ENCODE measurements around the gene ITGA11. TPM values are rescaled to one million over a fixed set of nuclear protein-coding genes. Genes with fewer than 3 reads are reported as not detected.

ITGA11 gene
- total and polyA plus RNA-seq, 2 experiments from 2014 or later, result 0.03 to 0.40 TPM

DNA sequence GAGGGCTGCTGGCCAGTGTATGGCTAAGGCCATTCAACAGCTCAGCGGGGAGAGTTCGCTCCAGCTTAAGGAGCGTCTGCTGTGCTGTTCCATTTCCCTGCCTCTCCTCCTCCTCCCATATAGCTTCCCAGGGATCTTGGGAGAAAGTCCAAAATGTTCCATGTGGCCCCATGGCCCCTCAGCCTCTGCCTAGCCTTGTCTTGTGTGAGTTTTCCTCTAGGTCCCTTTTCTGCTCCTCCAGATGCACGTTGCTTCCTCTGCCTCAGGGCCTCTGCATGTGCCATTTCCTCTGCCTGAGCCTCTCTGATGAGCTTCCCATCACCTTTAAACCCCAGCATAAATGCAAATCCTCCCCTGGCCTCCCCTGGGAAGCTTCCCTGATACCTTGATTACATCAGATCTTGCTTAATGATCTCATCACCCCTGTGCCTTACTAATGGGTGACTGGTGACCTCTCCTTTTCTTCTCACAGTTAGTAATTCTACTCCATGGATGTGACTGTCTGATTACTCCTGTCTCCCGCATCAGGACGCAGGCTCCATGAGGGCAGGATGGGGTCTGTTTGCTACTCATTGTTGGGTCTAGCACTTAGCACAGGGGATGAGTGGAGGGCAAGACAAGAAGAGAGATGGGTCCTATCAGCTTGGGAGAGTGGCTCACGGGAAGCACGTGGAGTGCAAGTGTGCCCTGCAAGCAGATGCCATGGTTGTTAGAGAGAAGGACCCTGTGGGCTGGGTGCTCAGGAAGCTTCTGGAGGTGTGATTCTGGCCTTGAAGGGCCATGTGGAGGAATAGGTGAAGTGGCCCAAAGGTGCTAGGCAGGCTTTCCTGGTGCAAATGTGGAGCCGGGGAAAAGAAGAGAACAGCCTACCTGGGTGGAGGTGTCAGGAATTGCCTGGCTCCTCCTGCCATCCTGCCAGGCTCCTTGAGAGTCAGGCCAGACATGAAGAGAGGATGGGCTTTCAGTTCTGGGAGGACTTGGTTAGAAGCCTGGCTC is 23.8 kb downstream of the ITGA11 start:
- Histone ChIP-seq H3K27me3 (ENCODE audit: insufficient read depth) (no peaks in the 10 kb centered on the region), H4K20me1 (replicated peaks; ENCODE audit: insufficient read depth) (no peaks in the 10 kb centered on the region), H2AFZ (no peak overlapping the region), H3K79me2 (replicated peaks; ENCODE audit: insufficient read depth) (no peaks in the 10 kb centered on the region), H3K9me2 (ENCODE audit: insufficient read depth) (no peaks in the 10 kb centered on the region), H3K4me3 (no peak overlapping the region), H3F3A (replicated peaks; ENCODE audit: low read depth) (no peaks in the 10 kb centered on the region), H3K4me2 (no peak overlapping the region), H3K27ac (ENCODE audit: low read depth) (no peak overlapping the region), H3K36me3 (ENCODE audit: insufficient read depth) (no peaks in the 10 kb centered on the region), H3K4me1 (ENCODE audit: insufficient read depth) (no peaks in the 10 kb centered on the region)
- no peaks in the 10 kb centered on the region for H3K9me3 Mint-ChIP-seq
- peaks cover 10% of the 10 kb centered on the region for H3K27me3 Mint-ChIP-seq (ENCODE audit: insufficient read depth, low read depth, poor library complexity)
- ATAC-seq (no peak), DNase-seq (ENCODE audit: low spot score) (no peak)
- no peak overlapping the region for H3K27ac Mint-ChIP-seq
- TF ChIP-seq CREB1 (CRISPR knock-in tag; IDR thresholded peaks at IDR 0.05; ENCODE audit: low read depth) (no peak), JUNB (IDR thresholded peaks at IDR 0.05; ENCODE audit: unreplicated experiment) (no peak), EZH2 (IDR thresholded peaks at IDR 0.05; ENCODE audit: low read depth, unreplicated experiment) (no peak), ZNF331 (CRISPR knock-in tag; IDR thresholded peaks at IDR 0.05; ENCODE audit: low read depth) (no peak), EZH2phosphoT487 (IDR thresholded peaks at IDR 0.05; ENCODE audit: unreplicated experiment) (no peak), NANOG (IDR thresholded peaks at IDR 0.05; ENCODE audit: borderline replicate concordance) (no peak), POLR2AphosphoS5 (IDR thresholded peaks at IDR 0.05; ENCODE audit: low read depth) (no peak), ZNF114 (CRISPR knock-in tag; IDR thresholded peaks at IDR 0.05) (no peak), STAT1 (IDR thresholded peaks at IDR 0.05; ENCODE audit: unreplicated experiment) (no peak)
- TF ChIP-seq, protein P1, sequence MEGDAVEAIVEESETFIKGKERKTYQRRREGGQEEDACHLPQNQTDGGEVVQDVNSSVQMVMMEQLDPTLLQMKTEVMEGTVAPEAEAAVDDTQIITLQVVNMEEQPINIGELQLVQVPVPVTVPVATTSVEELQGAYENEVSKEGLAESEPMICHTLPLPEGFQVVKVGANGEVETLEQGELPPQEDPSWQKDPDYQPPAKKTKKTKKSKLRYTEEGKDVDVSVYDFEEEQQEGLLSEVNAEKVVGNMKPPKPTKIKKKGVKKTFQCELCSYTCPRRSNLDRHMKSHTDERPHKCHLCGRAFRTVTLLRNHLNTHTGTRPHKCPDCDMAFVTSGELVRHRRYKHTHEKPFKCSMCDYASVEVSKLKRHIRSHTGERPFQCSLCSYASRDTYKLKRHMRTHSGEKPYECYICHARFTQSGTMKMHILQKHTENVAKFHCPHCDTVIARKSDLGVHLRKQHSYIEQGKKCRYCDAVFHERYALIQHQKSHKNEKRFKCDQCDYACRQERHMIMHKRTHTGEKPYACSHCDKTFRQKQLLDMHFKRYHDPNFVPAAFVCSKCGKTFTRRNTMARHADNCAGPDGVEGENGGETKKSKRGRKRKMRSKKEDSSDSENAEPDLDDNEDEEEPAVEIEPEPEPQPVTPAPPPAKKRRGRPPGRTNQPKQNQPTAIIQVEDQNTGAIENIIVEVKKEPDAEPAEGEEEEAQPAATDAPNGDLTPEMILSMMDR (conservative IDR thresholded peaks at IDR 0.05; ENCODE audit: low read depth in 2 of 2), result no peak
- TF ChIP-seq, protein P2, sequence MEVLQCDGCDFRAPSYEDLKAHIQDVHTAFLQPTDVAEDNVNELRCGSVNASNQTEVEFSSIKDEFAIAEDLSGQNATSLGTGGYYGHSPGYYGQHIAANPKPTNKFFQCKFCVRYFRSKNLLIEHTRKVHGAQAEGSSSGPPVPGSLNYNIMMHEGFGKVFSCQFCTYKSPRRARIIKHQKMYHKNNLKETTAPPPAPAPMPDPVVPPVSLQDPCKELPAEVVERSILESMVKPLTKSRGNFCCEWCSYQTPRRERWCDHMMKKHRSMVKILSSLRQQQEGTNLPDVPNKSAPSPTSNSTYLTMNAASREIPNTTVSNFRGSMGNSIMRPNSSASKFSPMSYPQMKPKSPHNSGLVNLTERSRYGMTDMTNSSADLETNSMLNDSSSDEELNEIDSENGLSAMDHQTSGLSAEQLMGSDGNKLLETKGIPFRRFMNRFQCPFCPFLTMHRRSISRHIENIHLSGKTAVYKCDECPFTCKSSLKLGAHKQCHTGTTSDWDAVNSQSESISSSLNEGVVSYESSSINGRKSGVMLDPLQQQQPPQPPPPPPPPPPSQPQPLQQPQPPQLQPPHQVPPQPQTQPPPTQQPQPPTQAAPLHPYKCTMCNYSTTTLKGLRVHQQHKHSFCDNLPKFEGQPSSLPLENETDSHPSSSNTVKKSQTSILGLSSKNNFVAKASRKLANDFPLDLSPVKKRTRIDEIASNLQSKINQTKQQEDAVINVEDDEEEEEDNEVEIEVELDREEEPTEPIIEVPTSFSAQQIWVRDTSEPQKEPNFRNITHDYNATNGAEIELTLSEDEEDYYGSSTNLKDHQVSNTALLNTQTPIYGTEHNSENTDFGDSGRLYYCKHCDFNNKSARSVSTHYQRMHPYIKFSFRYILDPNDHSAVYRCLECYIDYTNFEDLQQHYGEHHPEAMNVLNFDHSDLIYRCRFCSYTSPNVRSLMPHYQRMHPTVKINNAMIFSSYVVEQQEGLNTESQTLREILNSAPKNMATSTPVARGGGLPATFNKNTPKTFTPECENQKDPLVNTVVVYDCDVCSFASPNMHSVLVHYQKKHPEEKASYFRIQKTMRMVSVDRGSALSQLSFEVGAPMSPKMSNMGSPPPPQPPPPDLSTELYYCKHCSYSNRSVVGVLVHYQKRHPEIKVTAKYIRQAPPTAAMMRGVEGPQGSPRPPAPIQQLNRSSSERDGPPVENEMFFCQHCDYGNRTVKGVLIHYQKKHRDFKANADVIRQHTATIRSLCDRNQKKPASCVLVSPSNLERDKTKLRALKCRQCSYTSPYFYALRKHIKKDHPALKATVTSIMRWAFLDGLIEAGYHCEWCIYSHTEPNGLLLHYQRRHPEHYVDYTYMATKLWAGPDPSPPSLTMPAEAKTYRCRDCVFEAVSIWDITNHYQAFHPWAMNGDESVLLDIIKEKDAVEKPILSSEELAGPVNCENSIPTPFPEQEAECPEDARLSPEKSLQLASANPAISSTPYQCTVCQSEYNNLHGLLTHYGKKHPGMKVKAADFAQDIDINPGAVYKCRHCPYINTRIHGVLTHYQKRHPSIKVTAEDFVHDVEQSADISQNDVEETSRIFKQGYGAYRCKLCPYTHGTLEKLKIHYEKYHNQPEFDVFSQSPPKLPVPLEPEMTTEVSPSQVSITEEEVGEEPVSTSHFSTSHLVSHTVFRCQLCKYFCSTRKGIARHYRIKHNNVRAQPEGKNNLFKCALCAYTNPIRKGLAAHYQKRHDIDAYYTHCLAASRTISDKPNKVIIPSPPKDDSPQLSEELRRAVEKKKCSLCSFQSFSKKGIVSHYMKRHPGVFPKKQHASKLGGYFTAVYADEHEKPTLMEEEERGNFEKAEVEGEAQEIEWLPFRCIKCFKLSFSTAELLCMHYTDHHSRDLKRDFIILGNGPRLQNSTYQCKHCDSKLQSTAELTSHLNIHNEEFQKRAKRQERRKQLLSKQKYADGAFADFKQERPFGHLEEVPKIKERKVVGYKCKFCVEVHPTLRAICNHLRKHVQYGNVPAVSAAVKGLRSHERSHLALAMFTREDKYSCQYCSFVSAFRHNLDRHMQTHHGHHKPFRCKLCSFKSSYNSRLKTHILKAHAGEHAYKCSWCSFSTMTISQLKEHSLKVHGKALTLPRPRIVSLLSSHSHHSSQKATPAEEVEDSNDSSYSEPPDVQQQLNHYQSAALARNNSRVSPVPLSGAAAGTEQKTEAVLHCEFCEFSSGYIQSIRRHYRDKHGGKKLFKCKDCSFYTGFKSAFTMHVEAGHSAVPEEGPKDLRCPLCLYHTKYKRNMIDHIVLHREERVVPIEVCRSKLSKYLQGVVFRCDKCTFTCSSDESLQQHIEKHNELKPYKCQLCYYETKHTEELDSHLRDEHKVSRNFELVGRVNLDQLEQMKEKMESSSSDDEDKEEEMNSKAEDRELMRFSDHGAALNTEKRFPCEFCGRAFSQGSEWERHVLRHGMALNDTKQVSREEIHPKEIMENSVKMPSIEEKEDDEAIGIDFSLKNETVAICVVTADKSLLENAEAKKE (CRISPR knock-in tag; IDR thresholded peaks at IDR 0.05), result no peak
- TF ChIP-seq, protein P3, sequence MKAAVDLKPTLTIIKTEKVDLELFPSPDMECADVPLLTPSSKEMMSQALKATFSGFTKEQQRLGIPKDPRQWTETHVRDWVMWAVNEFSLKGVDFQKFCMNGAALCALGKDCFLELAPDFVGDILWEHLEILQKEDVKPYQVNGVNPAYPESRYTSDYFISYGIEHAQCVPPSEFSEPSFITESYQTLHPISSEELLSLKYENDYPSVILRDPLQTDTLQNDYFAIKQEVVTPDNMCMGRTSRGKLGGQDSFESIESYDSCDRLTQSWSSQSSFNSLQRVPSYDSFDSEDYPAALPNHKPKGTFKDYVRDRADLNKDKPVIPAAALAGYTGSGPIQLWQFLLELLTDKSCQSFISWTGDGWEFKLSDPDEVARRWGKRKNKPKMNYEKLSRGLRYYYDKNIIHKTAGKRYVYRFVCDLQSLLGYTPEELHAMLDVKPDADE (IDR thresholded peaks at IDR 0.05), result no peak
- TF ChIP-seq, protein P4, sequence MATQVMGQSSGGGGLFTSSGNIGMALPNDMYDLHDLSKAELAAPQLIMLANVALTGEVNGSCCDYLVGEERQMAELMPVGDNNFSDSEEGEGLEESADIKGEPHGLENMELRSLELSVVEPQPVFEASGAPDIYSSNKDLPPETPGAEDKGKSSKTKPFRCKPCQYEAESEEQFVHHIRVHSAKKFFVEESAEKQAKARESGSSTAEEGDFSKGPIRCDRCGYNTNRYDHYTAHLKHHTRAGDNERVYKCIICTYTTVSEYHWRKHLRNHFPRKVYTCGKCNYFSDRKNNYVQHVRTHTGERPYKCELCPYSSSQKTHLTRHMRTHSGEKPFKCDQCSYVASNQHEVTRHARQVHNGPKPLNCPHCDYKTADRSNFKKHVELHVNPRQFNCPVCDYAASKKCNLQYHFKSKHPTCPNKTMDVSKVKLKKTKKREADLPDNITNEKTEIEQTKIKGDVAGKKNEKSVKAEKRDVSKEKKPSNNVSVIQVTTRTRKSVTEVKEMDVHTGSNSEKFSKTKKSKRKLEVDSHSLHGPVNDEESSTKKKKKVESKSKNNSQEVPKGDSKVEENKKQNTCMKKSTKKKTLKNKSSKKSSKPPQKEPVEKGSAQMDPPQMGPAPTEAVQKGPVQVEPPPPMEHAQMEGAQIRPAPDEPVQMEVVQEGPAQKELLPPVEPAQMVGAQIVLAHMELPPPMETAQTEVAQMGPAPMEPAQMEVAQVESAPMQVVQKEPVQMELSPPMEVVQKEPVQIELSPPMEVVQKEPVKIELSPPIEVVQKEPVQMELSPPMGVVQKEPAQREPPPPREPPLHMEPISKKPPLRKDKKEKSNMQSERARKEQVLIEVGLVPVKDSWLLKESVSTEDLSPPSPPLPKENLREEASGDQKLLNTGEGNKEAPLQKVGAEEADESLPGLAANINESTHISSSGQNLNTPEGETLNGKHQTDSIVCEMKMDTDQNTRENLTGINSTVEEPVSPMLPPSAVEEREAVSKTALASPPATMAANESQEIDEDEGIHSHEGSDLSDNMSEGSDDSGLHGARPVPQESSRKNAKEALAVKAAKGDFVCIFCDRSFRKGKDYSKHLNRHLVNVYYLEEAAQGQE (IDR thresholded peaks at IDR 0.05; ENCODE audit: unreplicated experiment), result no peak
- no peak overlapping the region for H3K4me3 Mint-ChIP-seq
- H3K4me1 Mint-ChIP-seq, result no peaks in the 10 kb centered on the region
- no peaks in the 10 kb centered on the region for H3K36me3 Mint-ChIP-seq (ENCODE audit: low read depth)

Data from GM23338 (cell line).